ENCODE results near the gene GPRASP2. TPM values are rescaled to one million over a fixed set of nuclear protein-coding genes. Genes with fewer than 3 reads are reported as not detected.

The GPRASP2 gene
- total and polyA plus RNA-seq, 9 of the 15 experiments (the other 6 are each of a cell fraction or from before 2014, with no cell fraction given), result 1.2 to 3.3 (median 2.1) TPM

GRCh38 chrX:102697494-102697893 lies 14.8 kb upstream of the GPRASP2 start:
- in situ Hi-C loops (cut with MboI), result no loop called here
- no peak for FAIRE-seq
- no TSS peak for BruUV-seq (replicated peaks)

More at GRCh38 chrX:102697494-102697893, 14.8 kb upstream of the GPRASP2 start:
- Histone ChIP-seq H3K4me1 (replicated peaks in 1 of 2; ENCODE audit: control insufficient read depth in 2 of 2, insufficient read depth in 2 of 2, low read length in 2 of 2) (no peaks in the 10 kb centered on the region), H3K9me3 (replicated peaks; ENCODE audit: control insufficient read depth, insufficient read depth, low read depth, low read length) (no peaks in the 10 kb centered on the region), H3K27me3 (ENCODE audit: control insufficient read depth in 2 of 2, insufficient read depth in 2 of 2, low read length in 2 of 2) (no peaks in the 10 kb centered on the region), H3K9ac (ENCODE audit: insufficient read depth in 1 of 2, low read depth in 2 of 2, low read length in 2 of 2) (no peak overlapping the region), H3K27ac (ENCODE audit: extremely low read depth, low read depth, low read length) (no peak overlapping the region), H3K9me1 (ENCODE audit: control insufficient read depth, insufficient read depth, low read length) (no peaks in the 10 kb centered on the region), H4K20me1 (replicated peaks; ENCODE audit: control insufficient read depth, insufficient read depth, low read length) (no peaks in the 10 kb centered on the region), H3K4me2 (ENCODE audit: insufficient read depth, low read length) (no peak overlapping the region), H3K4me3 (no peak overlapping the region), H3K36me3 (ENCODE audit: control insufficient read depth, insufficient read depth, low read length) (no peaks in the 10 kb centered on the region), H3K79me2 (ENCODE audit: control insufficient read depth, insufficient read depth, low read length) (no peaks in the 10 kb centered on the region), H2AFZ (ENCODE audit: low read depth, low read length) (no peak overlapping the region)
- ChIA-PET CTCF (ENCODE audit: low intra/inter-chr PET ratio) (no interaction called here), POLR2A (no interaction called here)
- ATAC-seq, result no peak
- DNase-seq (ENCODE audit: extremely low read depth in 1 of 4, low spot score in 3 of 4), result no peak
- intact Hi-C loops (cut with micrococcal nuclease), result no loop called here
- TF ChIP-seq RNF2 (IDR thresholded peaks at IDR 0.05) (no peak), ZKSCAN8 (CRISPR knock-in tag; IDR thresholded peaks at IDR 0.05) (no peak), ZNF41 (CRISPR knock-in tag; conservative IDR thresholded peaks at IDR 0.05) (no peak), CBFB (CRISPR knock-in tag; IDR thresholded peaks at IDR 0.05) (no peak), MEF2A (IDR thresholded peaks at IDR 0.05; ENCODE audit: control insufficient read depth, low read depth, low read length) (no peak), SMARCA4 (IDR thresholded peaks at IDR 0.05) (no peak), ZNF282 (CRISPR knock-in tag; IDR thresholded peaks at IDR 0.05) (no peak), PRPF4 (IDR thresholded peaks at IDR 0.05; ENCODE audit: insufficient read depth, low read depth, low read length, poor library complexity, severe bottlenecking) (no peak), PTRF (tag; IDR thresholded peaks at IDR 0.05) (no peak), CREB3 (tag; conservative IDR thresholded peaks at IDR 0.05; ENCODE audit: low read depth) (no peak)
- TF ChIP-seq, protein P1, sequence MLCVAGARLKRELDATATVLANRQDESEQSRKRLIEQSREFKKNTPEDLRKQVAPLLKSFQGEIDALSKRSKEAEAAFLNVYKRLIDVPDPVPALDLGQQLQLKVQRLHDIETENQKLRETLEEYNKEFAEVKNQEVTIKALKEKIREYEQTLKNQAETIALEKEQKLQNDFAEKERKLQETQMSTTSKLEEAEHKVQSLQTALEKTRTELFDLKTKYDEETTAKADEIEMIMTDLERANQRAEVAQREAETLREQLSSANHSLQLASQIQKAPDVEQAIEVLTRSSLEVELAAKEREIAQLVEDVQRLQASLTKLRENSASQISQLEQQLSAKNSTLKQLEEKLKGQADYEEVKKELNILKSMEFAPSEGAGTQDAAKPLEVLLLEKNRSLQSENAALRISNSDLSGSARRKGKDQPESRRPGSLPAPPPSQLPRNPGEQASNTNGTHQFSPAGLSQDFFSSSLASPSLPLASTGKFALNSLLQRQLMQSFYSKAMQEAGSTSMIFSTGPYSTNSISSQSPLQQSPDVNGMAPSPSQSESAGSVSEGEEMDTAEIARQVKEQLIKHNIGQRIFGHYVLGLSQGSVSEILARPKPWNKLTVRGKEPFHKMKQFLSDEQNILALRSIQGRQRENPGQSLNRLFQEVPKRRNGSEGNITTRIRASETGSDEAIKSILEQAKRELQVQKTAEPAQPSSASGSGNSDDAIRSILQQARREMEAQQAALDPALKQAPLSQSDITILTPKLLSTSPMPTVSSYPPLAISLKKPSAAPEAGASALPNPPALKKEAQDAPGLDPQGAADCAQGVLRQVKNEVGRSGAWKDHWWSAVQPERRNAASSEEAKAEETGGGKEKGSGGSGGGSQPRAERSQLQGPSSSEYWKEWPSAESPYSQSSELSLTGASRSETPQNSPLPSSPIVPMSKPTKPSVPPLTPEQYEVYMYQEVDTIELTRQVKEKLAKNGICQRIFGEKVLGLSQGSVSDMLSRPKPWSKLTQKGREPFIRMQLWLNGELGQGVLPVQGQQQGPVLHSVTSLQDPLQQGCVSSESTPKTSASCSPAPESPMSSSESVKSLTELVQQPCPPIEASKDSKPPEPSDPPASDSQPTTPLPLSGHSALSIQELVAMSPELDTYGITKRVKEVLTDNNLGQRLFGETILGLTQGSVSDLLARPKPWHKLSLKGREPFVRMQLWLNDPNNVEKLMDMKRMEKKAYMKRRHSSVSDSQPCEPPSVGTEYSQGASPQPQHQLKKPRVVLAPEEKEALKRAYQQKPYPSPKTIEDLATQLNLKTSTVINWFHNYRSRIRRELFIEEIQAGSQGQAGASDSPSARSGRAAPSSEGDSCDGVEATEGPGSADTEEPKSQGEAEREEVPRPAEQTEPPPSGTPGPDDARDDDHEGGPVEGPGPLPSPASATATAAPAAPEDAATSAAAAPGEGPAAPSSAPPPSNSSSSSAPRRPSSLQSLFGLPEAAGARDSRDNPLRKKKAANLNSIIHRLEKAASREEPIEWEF (CRISPR knock-in tag; IDR thresholded peaks at IDR 0.05), result no peak
- TF ChIP-seq, protein P2, sequence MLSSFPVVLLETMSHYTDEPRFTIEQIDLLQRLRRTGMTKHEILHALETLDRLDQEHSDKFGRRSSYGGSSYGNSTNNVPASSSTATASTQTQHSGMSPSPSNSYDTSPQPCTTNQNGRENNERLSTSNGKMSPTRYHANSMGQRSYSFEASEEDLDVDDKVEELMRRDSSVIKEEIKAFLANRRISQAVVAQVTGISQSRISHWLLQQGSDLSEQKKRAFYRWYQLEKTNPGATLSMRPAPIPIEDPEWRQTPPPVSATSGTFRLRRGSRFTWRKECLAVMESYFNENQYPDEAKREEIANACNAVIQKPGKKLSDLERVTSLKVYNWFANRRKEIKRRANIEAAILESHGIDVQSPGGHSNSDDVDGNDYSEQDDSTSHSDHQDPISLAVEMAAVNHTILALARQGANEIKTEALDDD (IDR thresholded peaks at IDR 0.05), result no peak
